ENCODE data around the gene SPHK2. TPM values are rescaled to one million over a fixed set of nuclear protein-coding genes. Genes with fewer than 3 reads are reported as not detected.

The SPHK2 gene
- total and polyA plus RNA-seq, 12 donors, result 4.3 to 29.9 (median 16.8) TPM

GRCh38 chr19:48644839-48645619 lies 25.7 kb downstream of the SPHK2 start:
- Histone ChIP-seq H3K27me3 (no peaks in the 10 kb centered on the region), H3K4me1 (replicated peaks in 1 of 2) (peaks cover 11 to 13% of the 10 kb centered on the region in 2 donors), H3K4me3 (peak overlapping the region in 1 of 4 donors; percentile 60), H3K9me3 (replicated peaks in 1 of 3) (no peaks in the 10 kb centered on the region), H3K36me3 (replicated peaks in 1 of 2) (no peaks in the 10 kb centered on the region), H3K27ac (peak overlapping the region; percentile 75 to 93 (median 83))
- peak; percentile 73 to 93 (median 85) for DNase-seq
- intact Hi-C loops (cut with DNase I), result loop anchor here in 1 of 2 donors (10.0 kb wide), 1 partner anchor 200 kb away; no protein-coding TSS in a partner anchor
- WGBS, 4 donors, result 2 to 4% (median 3%) methylated on average over 16 to 25 of the region's 25 CpGs
- TF ChIP-seq POLR2A (IDR thresholded peaks at IDR 0.05), result no peak
- TF ChIP-seq CTCF (IDR thresholded peaks at IDR 0.05), result no peak

GRCh38 chr19:48645620-48646000 lies 26.3 kb downstream of the SPHK2 start:
- intact Hi-C loops (cut with DNase I), result loop anchor here in 1 of 2 donors (10.0 kb wide), 1 partner anchor 199 kb away; no protein-coding TSS in a partner anchor
- Histone ChIP-seq H3K4me1 (replicated peaks in 1 of 2) (peaks cover 11 to 13% of the 10 kb centered on the region in 2 donors), H3K4me3 (peak overlapping the region in 2 of 4 donors; percentile 49 to 60), H3K27me3 (no peaks in the 10 kb centered on the region), H3K9me3 (replicated peaks in 1 of 3) (no peaks in the 10 kb centered on the region), H3K27ac (peak overlapping the region; percentile 75 to 93 (median 83)), H3K36me3 (replicated peaks in 1 of 2) (no peaks in the 10 kb centered on the region)
- no peak for DNase-seq
- TF ChIP-seq CTCF (IDR thresholded peaks at IDR 0.05), result no peak
- no peak for TF ChIP-seq POLR2A (IDR thresholded peaks at IDR 0.05)
- whole genome bisulfite sequencing, 4 donors, result 0 to 1% (median 0%) methylated on average over 4 to 6 of the region's 6 CpGs

- DNase-seq, result peak; percentile 89 to 94 (median 92)
- TF ChIP-seq CTCF (IDR thresholded peaks at IDR 0.05), result peak; percentile 80 to 96 (median 92)
- TF ChIP-seq POLR2A (IDR thresholded peaks at IDR 0.05), result peak; percentile 14 to 60
- Histone ChIP-seq H3K36me3 (replicated peaks in 1 of 2) (no peaks in the 10 kb centered on the region), H3K4me1 (replicated peaks in 1 of 2) (peaks cover 11 to 13% of the 10 kb centered on the region in 2 donors), H3K27me3 (no peaks in the 10 kb centered on the region), H3K9me3 (replicated peaks in 1 of 3) (no peaks in the 10 kb centered on the region), H3K4me3 (peak within 1 kb of the TSS in 3 of 4 donors; percentile 22 to 60 (median 49)), H3K27ac (peak within 1 kb of the TSS; percentile 75 to 93 (median 83))
- intact Hi-C loops (cut with DNase I), result loop anchor here in 1 of 2 donors (10.0 kb wide), 1 partner anchor 199 kb away; no protein-coding TSS in a partner anchor
- 0 to 1% (median 1%) methylated on average over 20 to 33 of the region's 33 CpGs for WGBS, 4 donors
Measured at GRCh38 chr19:48646001-48646721, 26.9 kb downstream of the SPHK2 start, which contains the start of gene CA11. Gene CA11, minus strand, starts transcription at chr19:48646187. Its CDS starts 555 bp downstream, at chr19:48645632.

GRCh38 chr19:48646722-48647216 lies 27.5 kb downstream of the SPHK2 start:
- peak overlapping the region in 3 of 5 donors; percentile 83 to 93 (median 89) for H3K27ac ChIP-seq

More at GRCh38 chr19:48646722-48647216, 27.5 kb downstream of the SPHK2 start:
- Histone ChIP-seq H3K4me1 (replicated peaks in 1 of 2) (peaks cover 11 to 13% of the 10 kb centered on the region in 2 donors), H3K36me3 (replicated peaks in 1 of 2) (no peaks in the 10 kb centered on the region), H3K27me3 (no peaks in the 10 kb centered on the region), H3K9me3 (replicated peaks in 1 of 3) (no peaks in the 10 kb centered on the region), H3K4me3 (peak overlapping the region in 1 of 4 donors; percentile 60)
- no peak for DNase-seq
- WGBS, 4 donors, result 9 to 24% (median 11%) methylated on average over 3 to 10 of the region's 10 CpGs
- TF ChIP-seq POLR2A (IDR thresholded peaks at IDR 0.05) (no peak), CTCF (IDR thresholded peaks at IDR 0.05) (no peak)
- intact Hi-C loops (cut with DNase I), result loop anchor here in 1 of 2 donors (10.0 kb wide), 1 partner anchor 198 kb away; no protein-coding TSS in a partner anchor

Data from adrenal gland (tissue), 12 donors.